HG03432 (cell line): Measurements from ENCODE around the gene WDR47.
A peak's percentile ranks its signal among the peaks of the same experiment; 100 is the strongest.
"Not testable (repeated sequence)": the region's sequence is repeated elsewhere in the genome, so short reads cannot be mapped to it uniquely, and the experiment has no call there.

ENCODE experiments used
- ATAC-seq: cut with Tn5 transposase; IDR thresholded peaks from one replicate; pipeline ENCODE4 v1.9.1; 2021; ENCODE audit warnings: mild to moderate bottlenecking, moderate library complexity; ENCODE audit not compliant: unreplicated experiment

Gene WDR47

GRCh38 chr1:108969346-108969745 is 72.6 kb downstream of the WDR47 start:
- ATAC-seq = no peak

DNA sequence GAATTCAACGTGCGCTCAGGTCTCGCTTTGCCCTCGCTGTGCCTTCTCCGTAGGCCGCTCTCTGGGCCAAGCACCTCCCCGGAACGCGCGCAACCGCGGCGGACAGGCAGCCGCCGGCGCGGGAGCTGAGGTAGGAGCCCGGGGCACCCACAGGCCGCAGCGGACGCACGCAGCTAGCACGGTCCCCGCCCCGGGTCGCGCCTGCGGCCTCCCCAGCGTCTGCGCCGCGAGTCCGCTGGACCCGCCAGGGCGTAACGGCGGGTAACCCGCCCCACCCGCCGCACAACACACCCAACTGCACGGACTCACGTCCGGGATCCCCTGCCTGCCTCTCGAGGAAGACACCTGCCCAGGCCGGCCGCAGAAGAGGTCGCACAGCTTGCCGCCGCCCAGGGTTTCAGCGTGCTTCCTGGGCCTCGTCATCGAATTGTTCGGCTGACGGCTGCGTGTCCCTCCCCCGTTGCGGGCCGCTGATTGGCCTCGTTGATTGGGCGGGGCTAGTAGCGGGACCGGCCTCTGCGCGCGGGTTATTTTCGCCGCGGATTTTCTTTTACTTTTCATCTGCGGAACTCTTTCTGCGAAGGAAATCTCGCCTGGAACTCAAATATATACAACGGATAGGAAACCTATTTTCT is 78.7 kb downstream of the WDR47 start, which contains the start of gene CLCC1:
Gene CLCC1, minus strand, starts transcription at position 433 of the 635 bp plus-strand sequence. CDS start 13,047 bp downstream, outside the sequence.
- peak; percentile 95 for ATAC-seq

- peak; percentile 31 for ATAC-seq
These were observed 79.2 kb downstream of the WDR47 start for GRCh38 chr1:108962681-108963051.

GRCh38 chr1:108961752-108962486 is 80.0 kb downstream of the WDR47 start:
- no peak for ATAC-seq

GRCh38 chr1:108961198-108961597 is 80.7 kb downstream of the WDR47 start:
- ATAC-seq = no peak

DNA sequence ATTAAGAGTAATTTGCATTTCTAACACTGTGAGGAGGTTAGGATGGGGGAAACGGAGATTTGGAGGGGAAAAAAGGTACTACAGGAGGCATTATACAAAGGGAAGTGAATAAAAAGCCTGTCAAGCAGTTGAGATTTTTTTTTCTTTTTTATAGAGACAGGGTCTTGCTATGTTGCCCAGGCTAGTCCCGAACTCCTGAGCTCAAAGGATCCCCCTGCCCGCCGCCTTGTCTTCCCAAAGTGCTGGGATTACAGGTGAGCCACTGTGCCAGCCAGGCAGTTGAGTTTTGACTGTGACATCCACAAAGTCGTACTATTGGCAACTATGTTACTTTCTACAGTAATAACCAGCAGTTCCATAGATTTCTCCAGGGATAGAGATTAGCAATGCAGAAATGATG is 81.2 kb downstream of the WDR47 start:
- no peak for ATAC-seq

- ATAC-seq = no peak
These were observed 84.0 kb downstream of the WDR47 start for GRCh38 chr1:108957888-108958287.

DNA sequence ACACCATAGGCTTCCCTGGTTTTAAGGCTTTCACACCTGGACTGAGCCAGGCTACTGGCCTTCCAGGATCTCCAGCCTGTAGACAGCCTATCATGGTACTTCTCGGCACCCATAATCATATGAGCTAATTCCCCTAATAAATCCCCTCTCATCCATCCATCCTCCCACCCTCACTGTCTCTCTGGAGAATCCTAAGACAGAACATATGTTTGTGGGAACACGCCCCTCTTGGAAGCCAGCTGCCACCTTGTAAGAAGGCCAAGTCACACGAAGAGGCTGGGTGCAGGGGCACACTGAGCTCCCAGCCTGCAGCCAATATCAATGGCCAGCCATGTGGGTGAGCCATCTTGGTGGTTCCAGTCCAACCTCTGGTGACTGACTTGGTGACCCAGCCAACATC is 86.0 kb downstream of the WDR47 start:
- ATAC-seq = no peak

DNA sequence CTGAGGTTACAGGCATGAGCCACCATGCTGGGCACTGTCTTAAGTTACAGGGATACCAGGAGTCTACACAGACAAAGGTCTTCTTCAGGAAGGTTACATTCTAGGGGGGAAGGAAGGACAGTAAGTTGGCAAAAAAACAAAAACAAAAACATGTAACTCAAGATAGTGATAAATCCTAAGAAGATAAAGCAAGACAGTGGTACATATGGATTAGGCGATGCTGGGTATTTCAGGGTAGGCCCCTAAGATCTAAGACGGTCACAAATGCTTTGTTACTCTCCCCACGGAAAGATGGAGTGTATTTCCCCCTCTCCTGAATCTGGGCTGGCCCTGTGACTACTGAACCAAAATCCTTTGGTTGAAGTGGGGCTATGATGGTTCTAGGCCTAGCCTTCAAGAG is 86.8 kb downstream of the WDR47 start:
- no peak for ATAC-seq

GRCh38 chr1:108953452-108953851 is 88.5 kb downstream of the WDR47 start:
- ATAC-seq = no peak

GRCh38 chr1:108951242-108951641 is 90.7 kb downstream of the WDR47 start:
- ATAC-seq = no peak

DNA sequence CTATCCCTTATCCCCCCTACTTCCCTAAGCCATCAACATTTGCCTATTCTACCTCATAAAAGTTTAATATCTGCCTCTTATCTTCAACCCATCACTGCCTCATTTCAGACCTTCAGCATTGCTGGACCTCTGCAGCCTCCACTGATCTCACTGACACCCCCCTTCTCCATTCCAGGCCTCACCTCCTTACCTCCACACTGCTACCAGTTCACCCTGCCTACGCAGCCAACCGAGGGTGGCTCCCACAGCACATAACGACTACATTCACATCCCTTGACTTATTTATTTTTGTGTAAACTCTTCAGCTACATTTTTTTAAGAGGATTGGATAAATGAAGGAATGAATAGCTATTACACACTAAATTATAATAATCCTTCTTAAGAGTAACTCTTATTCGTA is 92.9 kb downstream of the WDR47 start:
- ATAC-seq = no peak

GRCh38 chr1:108947871-108948525 is 93.9 kb downstream of the WDR47 start:
- ATAC-seq = no peak

DNA sequence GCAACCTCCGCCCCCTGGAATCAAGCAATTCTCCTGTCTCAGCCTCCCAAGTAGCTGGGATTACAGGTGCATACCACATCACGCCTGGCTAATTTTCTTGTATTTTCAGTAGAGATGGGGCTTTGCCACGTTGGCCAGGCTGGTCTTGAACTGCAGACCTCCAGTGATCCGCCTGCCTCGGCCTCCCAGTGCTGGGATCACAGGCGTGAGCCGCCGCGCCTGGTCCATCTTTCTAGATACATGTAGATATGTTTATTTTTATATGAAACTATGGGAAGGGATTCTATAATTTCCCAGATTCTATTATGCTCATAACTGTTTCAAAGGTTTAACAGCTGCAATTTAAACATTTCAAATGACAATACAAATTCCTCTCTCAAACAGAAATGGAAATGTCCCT is 105.7 kb downstream of the WDR47 start:
- ATAC-seq = no peak

GRCh38 chr1:108933944-108934343 is 108.0 kb downstream of the WDR47 start:
- ATAC-seq = no peak

DNA sequence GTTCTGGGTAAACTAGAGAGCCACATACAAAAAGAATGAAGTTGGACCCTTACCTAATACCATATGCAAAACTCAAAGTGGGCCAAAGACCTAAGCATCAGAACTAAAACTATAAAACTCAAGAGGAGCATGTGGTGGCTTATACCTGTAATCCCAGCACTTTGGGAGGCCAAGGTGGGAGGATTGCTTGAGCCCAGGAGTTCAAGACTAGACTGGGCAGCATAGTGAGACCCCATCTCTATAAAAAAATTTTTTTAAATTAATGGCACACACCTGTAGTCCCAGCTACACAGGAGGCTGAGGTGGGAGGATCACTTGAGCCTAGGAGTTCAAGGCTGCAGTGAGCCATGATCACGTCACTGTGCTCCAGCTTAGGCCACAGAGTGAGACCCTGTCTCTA is 114.3 kb downstream of the WDR47 start:
- not testable (repeated sequence) for ATAC-seq

- no peak for ATAC-seq
These were observed 116.0 kb downstream of the WDR47 start for GRCh38 chr1:108925920-108926319.
